ENCODE results near the gene TICRR. TPM values are rescaled to one million over a fixed set of nuclear protein-coding genes. Genes with fewer than 3 reads are reported as not detected.

The TICRR gene
- polyA plus RNA-seq, 1 donor from 2014 or later: not detected

Other genes with a start within 250 kb of the TICRR start
- 46.5 TPM for gene POLG, start 240.6 kb upstream of the TICRR start, polyA plus RNA-seq
- not detected for gene RHCG, start 78.9 kb upstream of the TICRR start, polyA plus RNA-seq
- not detected for gene KIF7, start 80.0 kb downstream of the TICRR start, polyA plus RNA-seq
- not detected for gene PLIN1, start 103.9 kb downstream of the TICRR start, polyA plus RNA-seq
- gene PEX11A, start 115.3 kb downstream of the TICRR start, polyA plus RNA-seq: 1.3 TPM
- not detected for gene WDR93, start 115.3 kb downstream of the TICRR start, polyA plus RNA-seq
- 1.8 TPM for gene MESP1, start 175.8 kb downstream of the TICRR start, polyA plus RNA-seq
- gene MESP2, start 200.9 kb downstream of the TICRR start, polyA plus RNA-seq: not detected
- gene ANPEP, start 239.4 kb downstream of the TICRR start, polyA plus RNA-seq: 0.46 TPM

All from IgD-negative memory B cell (primary cell).